ENCODE data around the gene INTS2. TPM values are rescaled to one million over a fixed set of nuclear protein-coding genes. Genes with fewer than 3 reads are reported as not detected.

The INTS2 gene
- polyA plus RNA-seq, 1 donor from 2014 or later = 23.7 TPM

GRCh38 chr17:61974115-61974514 lies 46.3 kb upstream of the INTS2 start:
- Histone ChIP-seq H2AFZ (ENCODE audit: low read depth, low read length) (no peak overlapping the region), H3F3A (ENCODE audit: insufficient read depth, low read length, poor library complexity, severe bottlenecking) (no peaks in the 10 kb centered on the region), H4K20me1 (ENCODE audit: insufficient read depth) (no peaks in the 10 kb centered on the region), H3K9ac (ENCODE audit: low read length) (no peak overlapping the region), H3K9me2 (ENCODE audit: insufficient read depth, low read length) (no peaks in the 10 kb centered on the region), H3K27me3 (ENCODE audit: insufficient read depth, low read depth, low read length) (no peaks in the 10 kb centered on the region), H3K4me2 (ENCODE audit: low read length) (no peak overlapping the region), H3K9me3 (ENCODE audit: low read length) (no peaks in the 10 kb centered on the region), H3K79me2 (replicated peaks; ENCODE audit: insufficient read depth, low read length) (peaks cover 5% of the 10 kb centered on the region), H3K4me3 (ENCODE audit: low read length) (no peak overlapping the region), H3K27ac (ENCODE audit: low read length) (no peak overlapping the region), H3K36me3 (ENCODE audit: insufficient read depth, low read length) (no peaks in the 10 kb centered on the region)
- TF ChIP-seq SMC3 (conservative IDR thresholded peaks at IDR 0.05; ENCODE audit: poor library complexity) (no peak), RAD21 (conservative IDR thresholded peaks at IDR 0.05) (no peak), POLR2AphosphoS5 (IDR thresholded peaks at IDR 0.05) (no peak), MXI1 (conservative IDR thresholded peaks at IDR 0.05; ENCODE audit: poor library complexity, severe bottlenecking) (no peak), EZH2 (IDR thresholded peaks at IDR 0.05; ENCODE audit: borderline replicate concordance, insufficient read depth, low read length, poor library complexity, severe bottlenecking) (no peak), REST (IDR thresholded peaks at IDR 0.05; ENCODE audit: borderline replicate concordance) (no peak), EP300 (conservative IDR thresholded peaks at IDR 0.05; ENCODE audit: poor library complexity, severe bottlenecking) (no peak), TAF1 (IDR thresholded peaks at IDR 0.05; ENCODE audit: low read depth) (no peak), CTCF (IDR thresholded peaks at IDR 0.05; ENCODE audit: poor library complexity, severe bottlenecking) (no peak)

- no peaks in the 10 kb centered on the region for H3K9me3 ChIP-seq (ENCODE audit: low read length)
- peaks cover 5% of the 10 kb centered on the region for H3K79me2 ChIP-seq (replicated peaks; ENCODE audit: insufficient read depth, low read length)
- H3K9ac ChIP-seq (ENCODE audit: low read length) = no peak overlapping the region
- no peaks in the 10 kb centered on the region for H3K9me2 ChIP-seq (ENCODE audit: insufficient read depth, low read length)
- no peaks in the 10 kb centered on the region for H3K36me3 ChIP-seq (ENCODE audit: insufficient read depth, low read length)
- no peak overlapping the region for H3K4me3 ChIP-seq (ENCODE audit: low read length)
- H3K27me3 ChIP-seq (ENCODE audit: insufficient read depth, low read depth, low read length) = no peaks in the 10 kb centered on the region
- no peaks in the 10 kb centered on the region for H4K20me1 ChIP-seq (ENCODE audit: insufficient read depth)
- H3F3A ChIP-seq (ENCODE audit: insufficient read depth, low read length, poor library complexity, severe bottlenecking) = no peaks in the 10 kb centered on the region
- H3K27ac ChIP-seq (ENCODE audit: low read length) = no peak overlapping the region
- no peak overlapping the region for H3K4me2 ChIP-seq (ENCODE audit: low read length)
- TF ChIP-seq RAD21 (conservative IDR thresholded peaks at IDR 0.05) (no peak), TAF1 (IDR thresholded peaks at IDR 0.05; ENCODE audit: low read depth) (no peak), POLR2AphosphoS5 (IDR thresholded peaks at IDR 0.05) (no peak), REST (IDR thresholded peaks at IDR 0.05; ENCODE audit: borderline replicate concordance) (no peak), SMC3 (conservative IDR thresholded peaks at IDR 0.05; ENCODE audit: poor library complexity) (no peak), EP300 (conservative IDR thresholded peaks at IDR 0.05; ENCODE audit: poor library complexity, severe bottlenecking) (no peak), CTCF (IDR thresholded peaks at IDR 0.05; ENCODE audit: poor library complexity, severe bottlenecking) (no peak), EZH2 (IDR thresholded peaks at IDR 0.05; ENCODE audit: borderline replicate concordance, insufficient read depth, low read length, poor library complexity, severe bottlenecking) (no peak), MXI1 (conservative IDR thresholded peaks at IDR 0.05; ENCODE audit: poor library complexity, severe bottlenecking) (no peak)
- no peak overlapping the region for H2AFZ ChIP-seq (ENCODE audit: low read depth, low read length)
These were observed 44.5 kb upstream of the INTS2 start for GRCh38 chr17:61972311-61972710.
